ENCODE results near the gene AK8.

AK8 gene

DNA sequence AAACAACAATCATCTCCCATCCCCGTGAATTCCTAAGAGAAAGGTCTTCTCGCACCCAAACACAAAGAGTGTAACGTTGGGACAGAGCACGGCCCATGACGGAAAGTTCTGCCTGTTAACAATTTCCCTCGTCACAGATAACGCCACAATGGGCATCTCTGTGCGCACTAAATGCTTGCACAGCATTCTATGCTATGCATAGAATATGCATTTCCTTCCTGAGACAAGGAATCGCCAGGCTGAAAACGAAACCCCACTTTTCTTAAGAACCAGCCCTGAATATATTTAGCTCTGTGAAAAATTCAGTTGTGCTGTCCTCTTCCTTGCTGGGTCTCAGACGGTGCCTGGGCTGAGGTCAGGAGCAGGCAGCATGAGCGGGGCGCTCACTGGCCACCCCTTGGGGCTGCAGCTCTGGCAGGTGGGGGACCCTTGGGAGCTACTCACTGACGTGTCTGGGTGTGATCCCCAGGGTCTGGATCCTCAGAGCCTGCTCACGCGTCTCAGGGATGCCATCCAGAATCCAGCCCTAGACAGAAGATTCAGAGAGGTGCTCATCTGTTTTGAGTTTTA is 49.8 kb downstream of the AK8 start:
- Mint-ChIP-seq H3K4me1 (peaks cover 7% of the 10 kb centered on the region), H3K27ac (no peak overlapping the region), H3K36me3 (no peaks in the 10 kb centered on the region), H3K9me3 (no peaks in the 10 kb centered on the region), H3K4me3 (no peak overlapping the region)
- DNase-seq (ENCODE audit: low spot score in 2 of 2) (no peak), ATAC-seq (no peak)

DNA sequence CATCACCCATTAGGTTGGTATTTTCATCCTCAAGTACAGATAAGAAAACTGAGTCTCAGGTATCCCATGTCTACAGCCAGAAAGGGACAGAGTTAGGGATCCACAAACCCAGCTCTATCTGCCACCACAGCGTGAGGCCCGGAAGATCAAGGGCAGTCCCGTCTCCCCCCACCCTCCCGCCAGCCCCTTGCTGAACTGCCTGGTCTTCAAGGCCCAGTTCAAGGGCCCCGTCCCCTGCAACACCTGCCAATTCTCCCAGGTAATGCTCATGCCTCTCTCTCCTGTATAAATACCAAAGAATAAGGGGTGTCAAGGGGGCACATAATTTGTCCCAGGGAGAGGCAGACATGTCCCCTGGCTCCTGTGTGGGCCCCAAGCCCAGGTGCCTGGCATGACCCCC is 50.7 kb downstream of the AK8 start:
- ATAC-seq (no peak), DNase-seq (ENCODE audit: low spot score in 2 of 2) (no peak)
- H3K4me3 Mint-ChIP-seq, result no peak overlapping the region
- no peaks in the 10 kb centered on the region for H3K36me3 Mint-ChIP-seq
- H3K4me1 Mint-ChIP-seq, result peaks cover 12% of the 10 kb centered on the region
- no peak overlapping the region for H3K27ac Mint-ChIP-seq
- H3K9me3 Mint-ChIP-seq, result no peaks in the 10 kb centered on the region

DNA sequence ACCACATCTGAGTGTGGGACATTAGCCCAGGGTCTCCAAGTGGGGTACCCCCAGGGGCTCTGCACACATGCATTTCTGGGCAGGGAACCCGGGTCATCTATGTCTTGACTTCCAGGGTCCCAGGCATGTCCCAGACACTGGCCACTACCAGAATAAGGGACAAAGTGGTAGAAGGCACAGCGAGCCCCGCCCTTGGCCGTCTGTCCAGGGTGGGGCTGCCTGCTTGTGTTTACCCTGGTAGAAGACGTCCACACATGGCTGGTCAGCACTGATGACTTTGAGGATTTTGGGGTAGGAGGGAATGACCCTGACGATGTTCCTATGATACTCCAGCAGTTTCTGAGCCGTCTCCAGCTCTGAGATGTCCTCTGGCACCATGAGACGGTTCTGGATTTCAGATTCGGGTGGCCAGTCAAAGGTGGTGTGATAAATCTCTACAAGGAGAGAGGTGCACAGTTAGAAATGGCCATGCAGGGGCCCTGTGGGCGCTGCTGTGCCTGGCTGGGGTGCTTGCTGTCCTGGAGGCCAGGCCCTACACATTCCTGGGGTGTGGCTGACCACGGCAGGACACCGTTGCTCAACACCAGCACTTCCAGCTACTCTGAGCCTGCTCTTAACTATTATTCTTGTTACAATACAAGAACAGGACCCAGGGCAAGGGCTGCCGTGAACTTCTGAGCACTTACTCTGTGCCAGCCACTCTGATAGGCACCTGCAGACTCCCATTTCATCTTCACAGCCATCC is 51.3 kb downstream of the AK8 start:
- Mint-ChIP-seq H3K36me3 (no peaks in the 10 kb centered on the region), H3K4me1 (peaks cover 12% of the 10 kb centered on the region), H3K9me3 (no peaks in the 10 kb centered on the region), H3K27ac (no peak overlapping the region), H3K4me3 (no peak overlapping the region)
- ATAC-seq (no peak), DNase-seq (ENCODE audit: low spot score in 2 of 2) (no peak)

DNA sequence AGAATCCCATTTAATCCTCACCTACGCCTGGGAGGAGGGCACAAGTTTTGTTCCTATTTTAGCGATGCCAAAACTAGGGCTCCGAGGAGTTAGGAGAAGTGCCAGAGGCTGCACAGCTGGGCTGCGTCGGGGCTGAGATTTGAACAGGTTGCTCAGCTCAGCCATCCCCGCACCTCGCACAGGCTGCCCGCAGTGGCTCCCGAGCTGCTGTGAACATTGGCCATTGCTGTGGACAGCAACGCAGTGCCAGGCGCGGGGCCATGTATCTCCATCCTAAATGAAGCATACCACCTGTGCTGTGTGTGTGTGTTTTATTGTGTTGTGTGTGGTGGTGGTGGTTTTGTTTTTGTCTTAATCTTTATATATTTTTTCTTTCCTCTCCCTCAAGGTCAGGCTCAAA is 52.0 kb downstream of the AK8 start:
- H3K9me3 Mint-ChIP-seq, result no peaks in the 10 kb centered on the region
- no peak overlapping the region for H3K27ac Mint-ChIP-seq
- no peak overlapping the region for H3K4me3 Mint-ChIP-seq
- no peaks in the 10 kb centered on the region for H3K36me3 Mint-ChIP-seq
- H3K4me1 Mint-ChIP-seq, result peaks cover 12% of the 10 kb centered on the region
- DNase-seq (ENCODE audit: low spot score in 2 of 2), result no peak
- ATAC-seq, result no peak

DNA sequence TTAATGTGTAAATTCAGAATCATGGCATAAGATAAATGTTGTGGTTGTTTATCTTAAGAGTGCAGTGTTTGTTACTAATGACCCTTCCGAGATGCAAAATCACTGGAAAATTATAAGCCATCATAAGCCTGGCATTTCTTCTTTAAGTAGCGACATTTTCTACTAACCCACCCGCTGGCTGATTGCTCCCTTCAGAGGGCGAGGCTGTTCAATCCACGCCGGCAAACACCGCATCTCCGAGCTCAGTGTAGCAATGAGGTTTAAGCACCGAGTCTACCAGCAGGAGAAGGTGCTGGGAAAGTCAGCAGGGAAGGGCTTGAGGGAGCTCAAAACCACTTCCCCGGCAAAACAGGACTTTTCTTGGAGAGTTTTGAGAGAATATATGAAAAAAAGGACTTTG is 52.7 kb downstream of the AK8 start:
- H3K36me3 Mint-ChIP-seq, result no peaks in the 10 kb centered on the region
- H3K4me1 Mint-ChIP-seq, result peaks cover 12% of the 10 kb centered on the region
- no peak overlapping the region for H3K4me3 Mint-ChIP-seq
- DNase-seq (ENCODE audit: low spot score in 2 of 2) (no peak), ATAC-seq (no peak)
- H3K9me3 Mint-ChIP-seq, result no peaks in the 10 kb centered on the region
- no peak overlapping the region for H3K27ac Mint-ChIP-seq

DNA sequence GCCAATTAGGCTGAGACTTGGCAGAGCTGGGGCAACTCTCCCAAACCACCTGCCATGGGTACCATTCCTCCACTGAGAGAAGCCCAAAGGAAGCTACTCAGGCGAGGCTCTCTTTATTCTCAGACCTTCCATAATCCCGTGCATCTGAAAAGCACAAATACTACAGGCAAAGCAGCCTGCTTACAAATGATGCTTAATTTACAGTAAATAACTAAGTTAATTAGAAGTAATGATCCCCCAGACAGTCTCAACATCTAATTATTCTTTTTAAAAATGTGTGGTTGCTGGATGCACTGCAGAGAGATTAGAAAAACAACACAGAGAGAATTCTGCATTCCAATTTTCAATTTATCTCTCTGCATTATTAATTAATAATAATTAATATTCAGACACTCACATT is 53.1 kb downstream of the AK8 start:
- H3K4me1 Mint-ChIP-seq, result peaks cover 12% of the 10 kb centered on the region
- no peaks in the 10 kb centered on the region for H3K9me3 Mint-ChIP-seq
- H3K36me3 Mint-ChIP-seq, result no peaks in the 10 kb centered on the region
- ATAC-seq, result no peak
- H3K27ac Mint-ChIP-seq, result no peak overlapping the region
- H3K4me3 Mint-ChIP-seq, result no peak overlapping the region
- DNase-seq (ENCODE audit: low spot score in 2 of 2), result no peak

DNA sequence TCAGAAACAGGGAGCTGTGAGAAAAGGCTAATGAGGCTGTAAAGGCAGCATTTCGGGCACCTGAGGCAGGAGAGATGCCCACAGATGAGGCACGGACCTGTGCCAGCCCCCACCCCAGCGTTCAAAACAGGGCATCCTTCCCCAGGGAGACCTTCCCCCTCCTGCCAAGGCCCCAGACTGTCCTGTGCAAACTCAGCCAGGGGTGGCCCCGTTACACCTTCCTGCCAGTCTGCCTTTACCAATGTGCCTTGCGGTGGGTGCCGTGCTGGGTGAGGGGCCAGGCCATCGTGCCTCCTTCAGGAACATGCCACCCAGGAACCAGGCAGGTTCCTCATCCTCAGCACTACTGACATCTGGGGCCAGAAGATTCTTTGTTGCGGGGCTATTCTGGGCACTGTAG is 53.9 kb downstream of the AK8 start:
- H3K4me1 Mint-ChIP-seq, result peaks cover 12% of the 10 kb centered on the region
- H3K36me3 Mint-ChIP-seq, result no peaks in the 10 kb centered on the region
- DNase-seq (ENCODE audit: low spot score in 2 of 2) (no peak), ATAC-seq (peak; percentile 36)
- H3K27ac Mint-ChIP-seq, result no peak overlapping the region
- H3K4me3 Mint-ChIP-seq, result no peak overlapping the region
- H3K9me3 Mint-ChIP-seq, result no peaks in the 10 kb centered on the region

DNA sequence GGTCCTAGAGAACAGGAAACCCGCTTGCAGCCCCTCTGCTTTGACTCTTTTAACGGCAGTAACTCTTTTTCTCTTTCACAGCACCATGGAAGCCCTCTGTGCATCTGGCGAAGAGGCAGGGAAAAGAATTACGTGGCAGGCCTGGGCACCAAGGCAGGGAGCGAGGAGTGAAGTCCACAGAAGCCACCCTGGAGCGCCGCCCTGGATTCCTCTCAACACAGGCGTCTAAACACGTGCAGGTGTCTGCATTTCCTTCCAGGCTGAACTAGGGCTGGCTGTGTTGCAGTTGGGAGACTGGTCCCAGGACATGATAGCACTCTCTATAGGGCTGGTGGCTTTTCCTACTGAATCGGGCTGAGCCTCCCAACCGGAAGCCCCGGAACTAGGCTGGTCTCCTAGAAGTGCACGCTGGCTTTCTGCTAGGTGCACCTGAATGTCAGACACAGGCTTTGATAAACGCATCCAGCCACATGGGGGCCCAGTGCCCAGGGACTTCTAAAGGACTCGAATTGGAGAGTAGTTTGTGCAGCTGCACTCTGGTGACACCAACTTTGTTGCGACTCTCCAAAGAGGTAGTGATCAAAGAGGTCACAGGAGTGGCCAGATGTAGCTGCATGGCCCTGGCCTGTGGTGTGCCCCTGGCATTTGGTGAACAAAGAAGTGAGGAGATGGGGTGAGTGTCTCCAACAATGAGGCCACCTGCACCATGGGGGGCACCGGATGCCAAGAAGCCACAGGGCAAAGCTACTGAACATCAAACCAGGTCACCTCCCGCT is 54.5 kb downstream of the AK8 start:
- no peak overlapping the region for H3K27ac Mint-ChIP-seq
- DNase-seq (ENCODE audit: low spot score in 2 of 2) (no peak), ATAC-seq (peak; percentile 44)
- H3K36me3 Mint-ChIP-seq, result no peaks in the 10 kb centered on the region
- H3K4me3 Mint-ChIP-seq, result no peak overlapping the region
- H3K9me3 Mint-ChIP-seq, result no peaks in the 10 kb centered on the region
- peaks cover 12% of the 10 kb centered on the region for H3K4me1 Mint-ChIP-seq

DNA sequence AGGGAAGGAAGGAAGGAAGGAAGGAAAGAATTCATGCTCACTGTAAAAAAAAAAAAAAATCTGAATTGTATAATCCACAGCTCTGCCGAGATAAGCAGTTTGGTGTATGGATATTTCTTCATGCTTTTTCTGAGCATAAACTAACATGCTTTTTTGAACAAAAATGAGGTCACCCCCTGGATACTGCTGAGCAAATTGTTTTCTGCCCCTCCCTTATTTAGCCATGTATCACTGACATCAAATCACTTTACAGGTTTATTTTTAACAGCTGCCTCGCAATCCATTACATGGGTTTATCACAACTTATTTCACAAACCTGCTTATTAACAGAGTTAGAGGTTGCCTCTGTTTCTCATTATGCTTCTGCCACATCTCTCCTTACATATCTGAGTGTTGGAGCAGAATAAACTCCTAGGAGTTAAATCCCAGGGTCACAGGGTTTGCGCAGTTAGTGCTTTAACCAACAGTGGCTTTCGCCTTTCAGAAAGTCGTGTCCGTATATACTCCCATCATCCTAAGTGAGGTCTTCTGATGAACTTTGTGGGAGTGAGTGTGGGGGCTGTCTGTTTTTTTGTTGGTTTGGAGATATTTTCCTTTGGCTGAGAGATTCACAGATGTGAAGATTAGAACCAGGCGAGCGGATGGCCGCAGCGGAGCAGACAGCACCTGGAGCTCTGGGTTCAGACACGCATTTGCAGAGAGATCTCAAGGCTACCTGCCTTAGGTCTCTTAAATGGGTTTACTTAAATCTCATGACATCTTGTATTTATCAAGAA is 57.7 kb downstream of the AK8 start:
- H3K4me3 Mint-ChIP-seq, result no peak overlapping the region
- H3K9me3 Mint-ChIP-seq, result no peaks in the 10 kb centered on the region
- ATAC-seq (no peak), DNase-seq (ENCODE audit: low spot score in 2 of 2) (no peak)
- peaks cover 18% of the 10 kb centered on the region for H3K4me1 Mint-ChIP-seq
- H3K36me3 Mint-ChIP-seq, result no peaks in the 10 kb centered on the region
- no peak overlapping the region for H3K27ac Mint-ChIP-seq

DNA sequence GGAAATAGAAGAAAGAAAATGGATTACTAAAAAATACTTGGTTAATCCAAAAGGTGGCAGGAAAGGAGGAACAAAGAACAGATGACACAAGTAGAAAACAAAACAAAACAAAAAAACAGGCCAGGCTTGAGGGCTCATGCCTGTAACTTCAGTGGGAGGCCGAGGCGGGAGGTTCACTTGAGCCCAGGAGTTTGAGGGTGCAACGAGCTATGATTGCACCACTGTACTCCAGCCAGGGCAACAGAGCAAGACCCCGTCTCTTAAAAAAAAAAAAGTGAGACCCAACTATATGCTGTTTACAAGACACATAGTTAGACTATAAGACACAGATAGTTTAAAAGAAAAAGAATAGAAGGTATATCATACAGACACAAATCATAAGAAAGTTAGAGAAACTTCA is 59.5 kb downstream of the AK8 start:
- Mint-ChIP-seq H3K4me1 (peaks cover 13% of the 10 kb centered on the region), H3K4me3 (no peak overlapping the region), H3K36me3 (no peaks in the 10 kb centered on the region), H3K27ac (no peak overlapping the region), H3K9me3 (no peaks in the 10 kb centered on the region)
- ATAC-seq, result no peak
- DNase-seq (ENCODE audit: low spot score in 2 of 2), result no peak

DNA sequence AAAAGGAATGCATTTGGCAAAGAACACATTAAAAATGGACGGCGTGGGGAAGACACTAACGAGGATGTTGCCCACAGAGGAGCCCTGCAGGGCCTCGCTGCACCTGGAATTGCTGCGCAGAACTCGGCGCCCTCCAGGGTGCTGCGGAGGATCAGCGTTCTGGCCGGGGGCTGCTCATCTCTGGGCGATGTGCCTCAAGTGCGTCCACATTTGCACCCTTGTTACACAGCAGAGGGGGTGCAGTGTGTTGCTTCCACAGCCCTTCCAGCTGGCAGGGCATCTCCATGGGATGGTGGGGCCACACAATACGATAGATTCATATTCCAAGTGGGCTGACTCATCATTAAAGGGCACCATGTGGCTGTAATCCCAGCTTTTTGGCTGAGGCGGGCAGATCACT is 63.1 kb downstream of the AK8 start:
- no peak overlapping the region for H3K4me3 Mint-ChIP-seq
- ATAC-seq (no peak), DNase-seq (ENCODE audit: low spot score in 2 of 2) (no peak)
- H3K9me3 Mint-ChIP-seq, result no peaks in the 10 kb centered on the region
- peaks cover 6% of the 10 kb centered on the region for H3K4me1 Mint-ChIP-seq
- no peak overlapping the region for H3K27ac Mint-ChIP-seq
- no peaks in the 10 kb centered on the region for H3K36me3 Mint-ChIP-seq

DNA sequence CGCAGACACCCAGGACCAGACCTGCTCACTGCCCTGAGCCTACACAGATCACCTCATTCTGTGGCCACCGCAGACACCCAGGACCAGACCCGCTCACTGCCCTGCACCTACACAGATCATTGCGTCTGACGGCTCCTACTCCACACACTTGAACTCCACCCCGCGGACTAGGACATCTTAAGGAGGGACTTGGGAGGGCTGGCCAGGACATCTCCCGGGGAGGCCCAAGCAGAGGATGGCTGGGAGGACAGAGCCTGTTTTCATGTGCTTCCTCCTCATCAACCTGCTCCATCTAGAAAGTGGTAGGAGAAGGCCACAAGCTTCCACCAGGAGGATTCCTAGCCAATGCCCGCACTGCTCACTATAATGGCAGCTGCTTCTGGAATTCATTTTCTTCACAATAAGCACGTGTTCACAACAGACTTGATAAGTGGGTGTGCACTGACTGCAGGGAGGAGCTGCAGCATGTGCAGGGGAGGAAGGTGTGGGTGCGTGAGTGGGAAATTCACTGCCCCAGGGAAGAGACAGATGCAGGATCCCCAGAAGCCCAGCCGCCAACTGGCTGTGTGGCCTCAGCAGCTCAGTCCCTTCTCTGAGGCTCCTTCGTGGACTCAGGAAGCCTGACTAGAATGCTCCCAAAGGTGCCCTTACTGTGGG is 64.8 kb downstream of the AK8 start:
- no peaks in the 10 kb centered on the region for H3K9me3 Mint-ChIP-seq
- no peaks in the 10 kb centered on the region for H3K36me3 Mint-ChIP-seq
- no peak overlapping the region for H3K4me3 Mint-ChIP-seq
- ATAC-seq, result no peak
- H3K27ac Mint-ChIP-seq, result no peak overlapping the region
- no peak for DNase-seq (ENCODE audit: low spot score in 2 of 2)
- peaks cover 6% of the 10 kb centered on the region for H3K4me1 Mint-ChIP-seq

DNA sequence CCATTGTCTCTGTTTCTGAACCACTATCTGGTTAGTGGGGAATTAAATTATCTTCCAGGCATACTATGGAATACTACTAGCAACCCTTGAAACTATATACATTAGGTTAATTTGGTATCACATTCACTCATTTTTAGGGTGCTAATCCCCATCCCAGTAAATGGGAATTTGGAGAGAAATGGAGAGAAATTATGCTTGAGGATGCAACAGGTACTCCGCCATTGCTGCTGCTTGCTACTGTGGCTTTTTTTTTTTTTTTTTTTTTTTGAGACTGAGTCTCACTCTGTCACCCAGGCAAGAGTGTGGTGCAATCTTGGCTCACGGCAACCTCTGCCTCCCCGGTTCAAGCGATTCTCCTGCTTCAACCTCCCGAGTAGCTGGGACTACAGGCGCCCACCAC is 66.1 kb downstream of the AK8 start:
- no peak overlapping the region for H3K27ac Mint-ChIP-seq
- no peaks in the 10 kb centered on the region for H3K9me3 Mint-ChIP-seq
- ATAC-seq, result no peak
- no peak overlapping the region for H3K4me3 Mint-ChIP-seq
- DNase-seq (ENCODE audit: low spot score in 2 of 2), result no peak
- no peaks in the 10 kb centered on the region for H3K36me3 Mint-ChIP-seq
- H3K4me1 Mint-ChIP-seq, result no peaks in the 10 kb centered on the region

DNA sequence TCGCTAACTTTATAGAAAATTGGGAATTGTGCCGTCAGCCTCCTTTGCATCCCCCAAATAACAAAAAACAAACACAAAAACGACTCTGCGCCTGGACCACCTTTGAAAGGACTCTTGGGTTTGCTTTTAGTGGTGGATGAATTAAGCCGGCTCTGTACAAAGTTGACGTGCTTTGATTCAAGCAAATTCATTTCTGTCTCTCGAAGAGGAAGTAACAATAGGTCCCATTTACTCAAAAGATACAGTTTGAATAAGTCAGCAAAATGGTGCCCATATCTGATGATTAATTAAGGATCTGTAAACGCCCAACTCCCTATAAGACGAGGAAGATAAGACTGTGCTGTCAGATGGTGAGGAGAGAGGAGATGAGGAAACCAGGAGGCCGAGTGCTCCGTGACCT is 67.8 kb downstream of the AK8 start:
- no peak overlapping the region for H3K27ac Mint-ChIP-seq
- H3K9me3 Mint-ChIP-seq, result no peaks in the 10 kb centered on the region
- no peaks in the 10 kb centered on the region for H3K36me3 Mint-ChIP-seq
- ATAC-seq (no peak), DNase-seq (ENCODE audit: low spot score in 2 of 2) (no peak)
- no peak overlapping the region for H3K4me3 Mint-ChIP-seq
- peaks cover 5% of the 10 kb centered on the region for H3K4me1 Mint-ChIP-seq

DNA sequence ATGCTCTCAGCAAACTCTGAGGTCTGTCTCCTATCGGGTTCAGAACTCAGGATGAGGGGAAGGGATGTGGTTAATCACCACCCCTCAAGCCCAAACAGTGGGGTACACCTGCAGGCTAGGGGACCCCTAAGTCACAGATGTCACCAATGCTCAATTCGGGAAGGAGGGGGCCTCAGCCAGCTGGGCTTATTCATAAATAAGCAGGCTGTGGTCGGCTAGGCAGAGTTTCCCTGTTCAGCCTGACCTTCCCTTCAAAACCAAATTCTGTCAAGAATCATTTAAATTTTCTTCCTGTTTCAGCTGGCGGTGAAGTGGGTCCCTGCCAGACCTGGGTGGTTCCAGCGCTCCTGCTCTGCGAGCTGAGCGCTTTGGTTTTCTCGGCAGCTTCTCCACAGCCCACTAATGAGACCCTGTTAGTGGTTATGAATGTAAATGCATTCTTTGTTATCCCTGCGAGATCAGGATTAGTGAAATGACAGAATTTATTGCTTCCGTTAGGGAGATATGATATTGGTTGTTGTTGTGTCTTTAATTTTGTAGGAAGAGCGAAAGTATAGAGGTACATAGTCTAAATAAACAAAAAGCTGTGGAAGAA is 68.3 kb downstream of the AK8 start:
- no peak overlapping the region for H3K4me3 Mint-ChIP-seq
- DNase-seq (ENCODE audit: low spot score in 2 of 2) (no peak), ATAC-seq (no peak)
- peaks cover 11% of the 10 kb centered on the region for H3K4me1 Mint-ChIP-seq
- H3K9me3 Mint-ChIP-seq, result no peaks in the 10 kb centered on the region
- H3K27ac Mint-ChIP-seq, result no peak overlapping the region
- no peaks in the 10 kb centered on the region for H3K36me3 Mint-ChIP-seq

Data from stimulated activated effector memory CD8-positive, alpha-beta T cell treated with anti-CD3 and anti-CD28 coated beads, Interleukin-12 subunit alpha, Interleukin-12 subunit beta, amount 100 ng/mL, for 72 hours (primary cell).